ENCODE data around the gene NCAPD2.
A peak's percentile ranks its signal among the peaks of the same experiment; 100 is the strongest.

- TF ChIP-seq POLR2A (IDR thresholded peaks at IDR 0.05; ENCODE audit: low read depth) (no peak), CTCF (IDR thresholded peaks at IDR 0.05) (peak; percentile 49 to 83 (median 53)), EP300 (IDR thresholded peaks at IDR 0.05) (no peak), POLR2AphosphoS5 (IDR thresholded peaks at IDR 0.05) (no peak)
Measured at GRCh38 chr12:6563448-6564050, 69.6 kb downstream of the NCAPD2 start.
